ENCODE measurements around the gene PAX5.

PAX5 gene

DNA sequence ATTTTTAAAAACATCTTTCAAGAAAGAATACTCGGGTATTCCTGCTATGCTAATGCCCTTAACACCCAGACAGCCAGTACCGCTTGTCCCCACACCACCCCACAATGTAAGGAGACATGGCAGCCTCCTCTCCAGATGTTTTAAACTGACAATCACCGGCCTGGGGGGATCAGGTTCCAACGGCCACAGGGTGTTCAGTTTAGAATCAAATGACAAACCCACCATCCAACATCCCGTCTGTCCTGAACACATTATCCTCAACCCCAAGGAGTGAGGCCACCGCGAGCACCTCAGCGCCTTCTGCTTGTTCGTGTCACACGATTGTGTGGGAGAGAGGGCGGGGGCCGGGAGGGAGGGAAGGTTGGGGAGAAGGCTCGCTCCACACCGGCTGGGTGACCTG is 152.8 kb downstream of the PAX5 start:
- Histone ChIP-seq H3K9ac (no peak overlapping the region), H3K4me1 (ENCODE audit: low read depth, poor library complexity, severe bottlenecking) (no peaks in the 10 kb centered on the region), H3K36me3 (ENCODE audit: insufficient read depth) (no peaks in the 10 kb centered on the region), H2AFZ (ENCODE audit: low read depth) (no peak overlapping the region), H3K79me2 (ENCODE audit: insufficient read depth, low read depth) (no peaks in the 10 kb centered on the region), H3K27me3 (ENCODE audit: insufficient read depth, low read depth) (no peaks in the 10 kb centered on the region), H3K4me3 (IDR thresholded peaks at IDR 0.05; ENCODE audit: insufficient read depth, low read depth, low read length) (no peak overlapping the region), H4K20me1 (ENCODE audit: insufficient read depth) (no peaks in the 10 kb centered on the region), H3K27ac (no peak overlapping the region), H3K4me2 (no peak overlapping the region)
- TF ChIP-seq, protein P1, sequence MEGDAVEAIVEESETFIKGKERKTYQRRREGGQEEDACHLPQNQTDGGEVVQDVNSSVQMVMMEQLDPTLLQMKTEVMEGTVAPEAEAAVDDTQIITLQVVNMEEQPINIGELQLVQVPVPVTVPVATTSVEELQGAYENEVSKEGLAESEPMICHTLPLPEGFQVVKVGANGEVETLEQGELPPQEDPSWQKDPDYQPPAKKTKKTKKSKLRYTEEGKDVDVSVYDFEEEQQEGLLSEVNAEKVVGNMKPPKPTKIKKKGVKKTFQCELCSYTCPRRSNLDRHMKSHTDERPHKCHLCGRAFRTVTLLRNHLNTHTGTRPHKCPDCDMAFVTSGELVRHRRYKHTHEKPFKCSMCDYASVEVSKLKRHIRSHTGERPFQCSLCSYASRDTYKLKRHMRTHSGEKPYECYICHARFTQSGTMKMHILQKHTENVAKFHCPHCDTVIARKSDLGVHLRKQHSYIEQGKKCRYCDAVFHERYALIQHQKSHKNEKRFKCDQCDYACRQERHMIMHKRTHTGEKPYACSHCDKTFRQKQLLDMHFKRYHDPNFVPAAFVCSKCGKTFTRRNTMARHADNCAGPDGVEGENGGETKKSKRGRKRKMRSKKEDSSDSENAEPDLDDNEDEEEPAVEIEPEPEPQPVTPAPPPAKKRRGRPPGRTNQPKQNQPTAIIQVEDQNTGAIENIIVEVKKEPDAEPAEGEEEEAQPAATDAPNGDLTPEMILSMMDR (conservative IDR thresholded peaks at IDR 0.05; ENCODE audit: low read depth, low read length): no peak

DNA sequence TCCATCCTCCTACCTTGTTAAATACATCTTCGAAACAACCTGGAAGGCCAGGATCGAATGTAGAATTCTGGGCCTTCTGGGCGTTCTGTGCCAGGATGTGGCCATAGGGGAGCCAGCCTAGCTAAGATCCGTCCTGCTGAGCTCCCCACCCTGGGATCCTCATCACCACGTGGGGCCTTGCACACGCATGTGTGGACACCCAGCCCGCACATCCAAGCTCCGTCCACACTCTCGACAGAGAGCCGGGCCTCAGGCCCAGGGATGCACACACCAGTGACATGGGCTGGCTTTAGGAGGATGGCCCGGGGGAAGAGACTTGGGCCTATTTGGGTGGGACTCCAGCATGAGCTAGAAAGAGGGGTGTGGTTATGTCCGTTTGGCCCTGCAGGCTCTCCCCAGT is 154.0 kb downstream of the PAX5 start:
- H3K36me3 ChIP-seq (ENCODE audit: insufficient read depth): no peaks in the 10 kb centered on the region
- no peaks in the 10 kb centered on the region for H4K20me1 ChIP-seq (ENCODE audit: insufficient read depth)
- TF ChIP-seq, protein P1 (conservative IDR thresholded peaks at IDR 0.05; ENCODE audit: low read depth, low read length): no peak
- no peaks in the 10 kb centered on the region for H3K27me3 ChIP-seq (ENCODE audit: insufficient read depth, low read depth)
- H3K9ac ChIP-seq: no peak overlapping the region
- H3K4me1 ChIP-seq (ENCODE audit: low read depth, poor library complexity, severe bottlenecking): no peaks in the 10 kb centered on the region
- H2AFZ ChIP-seq (ENCODE audit: low read depth): no peak overlapping the region
- no peak overlapping the region for H3K27ac ChIP-seq
- H3K4me2 ChIP-seq: no peak overlapping the region
- H3K4me3 ChIP-seq (IDR thresholded peaks at IDR 0.05; ENCODE audit: insufficient read depth, low read depth, low read length): no peak overlapping the region
- H3K79me2 ChIP-seq (ENCODE audit: insufficient read depth, low read depth): no peaks in the 10 kb centered on the region

DNA sequence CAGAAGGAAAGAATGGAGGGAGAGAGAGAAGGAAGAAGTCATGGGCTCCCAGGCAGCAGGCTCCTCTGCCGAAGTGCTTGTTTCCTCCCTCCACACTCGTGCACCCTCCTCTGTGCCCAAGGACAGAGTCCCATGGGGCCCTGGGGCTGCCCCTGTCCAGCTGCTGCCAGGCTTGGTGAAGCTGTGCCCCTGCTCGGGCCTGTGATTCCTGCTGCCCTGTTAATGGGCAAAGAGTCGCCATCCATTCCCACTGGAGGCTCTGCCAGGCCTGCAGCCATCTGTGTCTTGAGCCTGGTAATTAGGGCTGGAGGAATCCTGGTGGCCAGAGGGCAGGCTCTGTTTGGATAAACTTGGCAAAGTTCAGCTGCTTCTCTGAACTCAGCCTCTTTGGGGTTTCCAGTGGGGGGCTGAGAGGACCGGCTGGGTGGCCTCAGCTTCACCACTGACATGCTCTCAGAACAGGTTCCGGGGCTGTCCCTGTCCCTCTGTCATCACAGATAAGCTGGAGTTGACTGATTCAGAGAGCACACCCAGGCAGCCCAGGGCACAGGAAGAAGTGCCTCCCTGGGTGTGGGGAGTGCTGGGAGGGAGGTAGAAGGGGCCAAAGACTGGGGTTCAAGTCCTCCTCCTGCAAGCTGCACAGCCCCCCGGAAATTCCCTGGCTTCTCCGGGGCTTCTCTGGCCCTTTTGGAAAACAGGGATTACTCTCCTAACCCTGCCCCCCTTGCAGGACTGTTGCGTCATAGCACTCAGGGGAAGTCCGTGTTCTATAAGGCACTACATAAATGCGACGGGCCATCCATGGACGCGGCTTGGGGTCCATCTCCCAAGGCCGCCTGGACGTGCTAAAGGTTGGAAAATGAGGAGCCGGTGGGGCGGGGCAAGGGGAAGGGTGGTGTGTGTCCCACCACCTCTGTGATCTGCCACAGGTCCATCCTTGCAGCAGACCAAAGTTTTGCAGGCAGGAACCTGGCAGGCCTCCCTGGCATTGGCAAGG is 154.8 kb downstream of the PAX5 start:
- no peak overlapping the region for H3K4me2 ChIP-seq

GRCh38 chr9:36877239-36877638 is 156.8 kb downstream of the PAX5 start:
- no peak overlapping the region for H3K4me3 ChIP-seq (IDR thresholded peaks at IDR 0.05; ENCODE audit: insufficient read depth, low read depth, low read length)
- no peak overlapping the region for H3K27ac ChIP-seq
- no peak overlapping the region for H3K9ac ChIP-seq
- H3K36me3 ChIP-seq (ENCODE audit: insufficient read depth): no peaks in the 10 kb centered on the region
- H3K4me1 ChIP-seq (ENCODE audit: low read depth, poor library complexity, severe bottlenecking): no peaks in the 10 kb centered on the region
- H3K4me2 ChIP-seq: no peak overlapping the region
- TF ChIP-seq, protein P1 (conservative IDR thresholded peaks at IDR 0.05; ENCODE audit: low read depth, low read length): no peak
- no peak overlapping the region for H2AFZ ChIP-seq (ENCODE audit: low read depth)
- H4K20me1 ChIP-seq (ENCODE audit: insufficient read depth): no peaks in the 10 kb centered on the region
- no peaks in the 10 kb centered on the region for H3K27me3 ChIP-seq (ENCODE audit: insufficient read depth, low read depth)
- H3K79me2 ChIP-seq (ENCODE audit: insufficient read depth, low read depth): no peaks in the 10 kb centered on the region

More for the DNA sequence above, 154.8 kb downstream of the PAX5 start:
- Histone ChIP-seq H3K27me3 (ENCODE audit: insufficient read depth, low read depth) (no peaks in the 10 kb centered on the region), H3K36me3 (ENCODE audit: insufficient read depth) (no peaks in the 10 kb centered on the region), H3K9ac (no peak overlapping the region), H3K27ac (no peak overlapping the region), H4K20me1 (ENCODE audit: insufficient read depth) (no peaks in the 10 kb centered on the region), H2AFZ (ENCODE audit: low read depth) (no peak overlapping the region), H3K79me2 (ENCODE audit: insufficient read depth, low read depth) (no peaks in the 10 kb centered on the region), H3K4me3 (IDR thresholded peaks at IDR 0.05; ENCODE audit: insufficient read depth, low read depth, low read length) (no peak overlapping the region), H3K4me1 (ENCODE audit: low read depth, poor library complexity, severe bottlenecking) (no peaks in the 10 kb centered on the region)
- TF ChIP-seq, protein P1 (conservative IDR thresholded peaks at IDR 0.05; ENCODE audit: low read depth, low read length): no peak

Data from KMS-11 (cell line).